ENCODE results near the gene ZNF24.

ZNF24 gene

DNA sequence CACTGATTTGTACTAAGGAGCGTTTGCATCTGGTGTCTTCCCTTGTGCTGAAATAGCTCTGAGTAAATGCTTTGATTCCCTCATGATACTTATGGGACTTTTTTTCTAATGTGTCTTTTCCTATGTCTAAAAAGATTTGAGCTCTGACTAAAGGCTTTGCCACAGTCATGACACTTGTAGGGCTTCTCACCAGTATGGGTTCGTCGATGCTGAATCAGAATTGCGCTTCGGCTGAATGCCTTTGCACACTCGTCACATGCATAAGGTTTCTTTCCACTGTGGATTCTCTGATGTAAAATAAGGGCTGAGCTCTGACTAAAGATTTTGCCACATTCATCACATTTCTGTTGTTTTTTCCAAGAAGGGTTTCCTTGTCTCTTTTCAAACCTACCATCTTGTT is 24.9 kb upstream of the ZNF24 start:
- Histone ChIP-seq H3K4me1 (ENCODE audit: control insufficient read depth in 1 of 2, insufficient read depth in 1 of 2, low read depth in 1 of 2, low read length in 1 of 2) (no peaks in the 10 kb centered on the region), H3K9me3 (no peaks in the 10 kb centered on the region), H3K27ac (no peak overlapping the region), H3K36me3 (no peaks in the 10 kb centered on the region), H3K27me3 (no peaks in the 10 kb centered on the region), H3K4me3 (ENCODE audit: low read depth in 1 of 2, low read length in 1 of 2) (no peak overlapping the region)
- TF ChIP-seq, protein P1, sequence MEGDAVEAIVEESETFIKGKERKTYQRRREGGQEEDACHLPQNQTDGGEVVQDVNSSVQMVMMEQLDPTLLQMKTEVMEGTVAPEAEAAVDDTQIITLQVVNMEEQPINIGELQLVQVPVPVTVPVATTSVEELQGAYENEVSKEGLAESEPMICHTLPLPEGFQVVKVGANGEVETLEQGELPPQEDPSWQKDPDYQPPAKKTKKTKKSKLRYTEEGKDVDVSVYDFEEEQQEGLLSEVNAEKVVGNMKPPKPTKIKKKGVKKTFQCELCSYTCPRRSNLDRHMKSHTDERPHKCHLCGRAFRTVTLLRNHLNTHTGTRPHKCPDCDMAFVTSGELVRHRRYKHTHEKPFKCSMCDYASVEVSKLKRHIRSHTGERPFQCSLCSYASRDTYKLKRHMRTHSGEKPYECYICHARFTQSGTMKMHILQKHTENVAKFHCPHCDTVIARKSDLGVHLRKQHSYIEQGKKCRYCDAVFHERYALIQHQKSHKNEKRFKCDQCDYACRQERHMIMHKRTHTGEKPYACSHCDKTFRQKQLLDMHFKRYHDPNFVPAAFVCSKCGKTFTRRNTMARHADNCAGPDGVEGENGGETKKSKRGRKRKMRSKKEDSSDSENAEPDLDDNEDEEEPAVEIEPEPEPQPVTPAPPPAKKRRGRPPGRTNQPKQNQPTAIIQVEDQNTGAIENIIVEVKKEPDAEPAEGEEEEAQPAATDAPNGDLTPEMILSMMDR (IDR thresholded peaks at IDR 0.05), result no peak

DNA sequence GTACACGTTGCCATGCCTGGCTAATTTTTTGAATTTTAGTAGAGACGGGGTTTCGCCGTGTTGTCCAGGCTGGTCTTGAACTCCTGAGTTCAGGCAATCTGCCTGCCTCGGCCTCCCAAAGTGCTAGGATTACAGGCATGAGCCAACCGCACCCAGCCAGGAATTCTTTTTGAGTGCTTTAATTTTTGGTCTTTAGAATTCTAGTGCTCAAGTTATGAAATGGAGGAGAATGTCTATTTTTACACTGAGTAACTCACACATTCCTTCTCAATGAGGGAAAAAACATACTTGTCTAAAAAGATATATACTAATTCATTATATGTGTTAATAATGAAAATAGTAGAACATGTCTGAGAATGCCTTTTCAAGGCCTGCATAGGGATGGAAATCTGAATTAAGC is 24.4 kb upstream of the ZNF24 start:
- Histone ChIP-seq H3K27me3 (no peaks in the 10 kb centered on the region), H3K4me1 (ENCODE audit: control insufficient read depth in 1 of 2, insufficient read depth in 1 of 2, low read depth in 1 of 2, low read length in 1 of 2) (no peaks in the 10 kb centered on the region), H3K9me3 (no peaks in the 10 kb centered on the region), H3K27ac (no peak overlapping the region), H3K4me3 (ENCODE audit: low read depth in 1 of 2, low read length in 1 of 2) (no peak overlapping the region), H3K36me3 (no peaks in the 10 kb centered on the region)
- TF ChIP-seq, protein P1 (IDR thresholded peaks at IDR 0.05), result no peak

DNA sequence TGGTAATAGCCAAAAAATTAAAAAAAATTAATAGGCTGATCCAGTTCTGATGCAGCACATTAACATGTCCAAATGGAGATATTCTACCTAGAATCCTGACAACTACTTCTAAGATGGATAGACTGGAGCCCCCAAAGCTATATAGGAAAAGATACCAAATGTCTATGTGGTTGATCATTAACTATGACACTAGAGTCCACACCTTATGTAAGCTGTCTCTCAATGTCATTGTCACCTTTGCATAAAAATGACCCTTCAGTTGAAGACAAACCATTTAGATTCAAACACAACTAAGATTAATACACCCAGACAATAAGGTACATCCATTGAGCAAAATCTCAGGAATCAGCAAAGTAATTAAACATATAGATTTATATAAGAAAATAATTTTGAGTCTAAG is 18.3 kb upstream of the ZNF24 start:
- H3K9me3 ChIP-seq, result no peaks in the 10 kb centered on the region
- H3K27me3 ChIP-seq, result no peaks in the 10 kb centered on the region
- H3K4me3 ChIP-seq (ENCODE audit: low read depth in 1 of 2, low read length in 1 of 2), result no peak overlapping the region
- no peaks in the 10 kb centered on the region for H3K4me1 ChIP-seq (ENCODE audit: control insufficient read depth in 1 of 2, insufficient read depth in 1 of 2, low read depth in 1 of 2, low read length in 1 of 2)
- TF ChIP-seq, protein P1 (IDR thresholded peaks at IDR 0.05), result no peak
- no peak overlapping the region for H3K27ac ChIP-seq
- no peaks in the 10 kb centered on the region for H3K36me3 ChIP-seq

DNA sequence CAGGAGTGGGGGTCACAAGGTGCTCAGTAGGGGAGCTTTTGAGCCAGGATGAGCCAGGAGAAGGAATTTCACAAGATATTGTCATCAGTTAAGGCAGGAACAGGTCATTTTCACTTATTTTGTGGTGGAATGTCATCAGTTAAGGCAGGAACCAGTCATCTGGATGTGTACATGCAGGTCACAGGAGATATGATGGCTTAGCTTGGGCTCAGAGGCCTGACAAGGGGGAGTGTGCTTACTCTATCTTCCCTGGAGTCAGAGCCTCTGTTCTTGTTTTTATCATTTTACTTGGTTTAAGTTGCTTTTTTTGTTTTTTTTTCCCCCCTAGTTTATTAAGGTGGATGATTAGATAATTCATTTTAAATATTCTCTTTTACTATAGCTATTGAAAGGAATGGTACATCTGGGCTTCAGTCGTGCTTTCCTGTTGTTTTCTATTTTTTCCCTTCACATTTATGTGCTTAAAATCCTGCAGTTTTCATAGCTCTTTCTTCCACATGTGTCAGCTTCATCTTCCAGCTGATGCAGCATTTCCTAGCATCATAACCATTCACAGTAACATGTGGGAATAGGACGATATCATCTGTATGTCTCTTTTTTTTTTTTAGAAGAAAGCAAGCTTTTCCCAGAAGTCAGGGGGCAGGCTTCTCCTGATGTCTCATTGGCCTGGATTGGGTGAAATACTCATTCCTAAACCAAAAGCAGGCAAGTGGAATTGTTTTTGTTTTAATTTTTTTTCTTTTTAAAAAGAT is 17.5 kb upstream of the ZNF24 start:
- no peaks in the 10 kb centered on the region for H3K27me3 ChIP-seq
- no peak overlapping the region for H3K4me3 ChIP-seq (ENCODE audit: low read depth in 1 of 2, low read length in 1 of 2)
- no peaks in the 10 kb centered on the region for H3K4me1 ChIP-seq (ENCODE audit: control insufficient read depth in 1 of 2, insufficient read depth in 1 of 2, low read depth in 1 of 2, low read length in 1 of 2)
- no peaks in the 10 kb centered on the region for H3K36me3 ChIP-seq
- H3K9me3 ChIP-seq, result no peaks in the 10 kb centered on the region
- H3K27ac ChIP-seq, result no peak overlapping the region
- TF ChIP-seq, protein P1 (IDR thresholded peaks at IDR 0.05), result no peak

DNA sequence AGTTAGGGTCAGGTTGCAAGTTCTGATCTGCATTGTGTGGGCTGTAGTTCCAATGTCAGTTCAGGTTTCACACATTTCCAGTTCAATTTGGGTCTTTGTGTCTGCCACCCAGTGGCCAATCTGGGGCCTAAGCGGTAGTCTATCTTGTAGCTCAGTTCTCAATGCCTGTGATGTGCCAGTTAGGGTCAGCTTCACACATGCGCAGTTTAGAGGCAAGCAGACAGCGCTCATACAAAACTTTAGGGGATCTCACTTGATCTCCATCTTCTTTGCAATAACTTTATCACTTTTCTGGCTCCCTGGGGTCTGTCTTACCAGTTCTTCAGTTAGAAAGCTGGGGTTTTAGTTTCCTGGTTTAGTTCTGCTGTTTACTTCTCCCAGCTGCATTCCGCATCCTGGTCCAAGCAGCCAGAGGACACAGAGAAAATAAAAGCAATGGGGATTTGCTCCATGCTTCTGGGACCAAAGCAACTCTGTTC is 11.0 kb upstream of the ZNF24 start:
- TF ChIP-seq, protein P1 (IDR thresholded peaks at IDR 0.05), result peak; percentile 14
- no peak overlapping the region for H3K27ac ChIP-seq
- no peaks in the 10 kb centered on the region for H3K9me3 ChIP-seq
- no peak overlapping the region for H3K4me3 ChIP-seq (ENCODE audit: low read depth in 1 of 2, low read length in 1 of 2)
- no peaks in the 10 kb centered on the region for H3K4me1 ChIP-seq (ENCODE audit: control insufficient read depth in 1 of 2, insufficient read depth in 1 of 2, low read depth in 1 of 2, low read length in 1 of 2)
- H3K36me3 ChIP-seq, result no peaks in the 10 kb centered on the region
- no peaks in the 10 kb centered on the region for H3K27me3 ChIP-seq
